K562 (cell line): ENCODE measurements around the gene CFAP126. TPM values are rescaled to one million over a fixed set of nuclear protein-coding genes. Genes with fewer than 3 reads are reported as not detected.

Source experiments
- BRF2 ChIP-seq: IDR thresholded peaks from 3 replicates; pipeline ENCODE4 v1.6.1; 2011; ENCODE audit warnings: borderline replicate concordance, mild to moderate bottlenecking; ENCODE audit not compliant: insufficient read length, insufficient read depth
- CEBPG ChIP-seq, 3 experiments: fragments of 200-800 bp in 1 of 3; sonication (Bioruptor generic) in 1 of 3; sonication (generic) in 1 of 3; formaldehyde crosslinking in 1 of 3; IDR thresholded peaks in 2 of 3; conservative IDR thresholded peaks in 1 of 3; 2 replicates each; pipeline versions ENCODE4 v1.6.1 to v1.8.0; 2016 to 2022; ENCODE audit warnings: missing compliant biosample characterization in 2 of 3, missing genetic modification characterization in 2 of 3, mild to moderate bottlenecking in 1 of 3, missing genetic modification reagents in 1 of 3
- CREB1 ChIP-seq, 2 experiments: sonication (generic) in 1 of 2; formaldehyde crosslinking in 1 of 2; IDR thresholded peaks; 2 replicates each; pipeline versions ENCODE4 v1.6.1 to v1.8.0; 2012 to 2022; ENCODE audit warnings: inconsistent platforms in 1 of 2, mild to moderate bottlenecking in 1 of 2, missing genetic modification reagents in 1 of 2, moderate library complexity in 1 of 2
- ELF2 ChIP-seq: fragments of 250-450 bp; sonication (Bioruptor Pico); IDR thresholded peaks from 2 replicates; pipeline ENCODE4 v1.5.0; 2021; ENCODE audit warnings: mild to moderate bottlenecking
- GTF2F1 ChIP-seq: IDR thresholded peaks from 2 replicates; pipeline ENCODE4 v1.6.1; 2011; ENCODE audit warnings: low read depth, low read length, improper control_type of control experiment
- IRF2 ChIP-seq: sonication (generic); formaldehyde crosslinking; IDR thresholded peaks from 2 replicates; pipeline ENCODE4 v1.8.1; 2022; ENCODE audit warnings: mild to moderate bottlenecking, missing genetic modification reagents
- KDM4B ChIP-seq, 2 experiments: fragments of 450-650 bp in 1 of 2; sonication (generic) in 1 of 2; IDR thresholded peaks; 2 replicates each; pipeline ENCODE4 v1.6.1; 2016 to 2017; ENCODE audit warnings: borderline replicate concordance in 2 of 2, antibody characterized with exemption in 1 of 2, low read depth in 1 of 2, mild to moderate bottlenecking in 1 of 2
- NFATC3 ChIP-seq: fragments of 450-650 bp; IDR thresholded peaks from 2 replicates; pipeline ENCODE4 v1.6.1; 2017; ENCODE audit warnings: mild to moderate bottlenecking
- RCOR1 ChIP-seq, 2 experiments: IDR thresholded peaks; 2 replicates each; pipeline ENCODE4 v1.6.1; 2012; ENCODE audit warnings: low read depth in 2 of 2, low read length in 2 of 2, borderline replicate concordance in 1 of 2, improper control_type of control experiment in 1 of 2
- SMAD1 ChIP-seq: fragments of 150-350 bp; IDR thresholded peaks from 2 replicates; pipeline ENCODE4 v1.6.1; 2014; ENCODE audit warnings: low read length, low read depth; ENCODE audit not compliant: partially characterized antibody
- SMC3 ChIP-seq: conservative IDR thresholded peaks from 2 replicates; pipeline ENCODE4 v1.6.1; 2011; ENCODE audit warnings: low read depth, low read length, improper control_type of control experiment; ENCODE audit not compliant: insufficient read depth
- XRCC4 ChIP-seq: IDR thresholded peaks from one replicate; pipeline ENCODE4 v1.6.1; 2011; ENCODE audit not compliant: insufficient read depth, insufficient read length; ENCODE audit errors: extremely low read depth
- ZC3H11A ChIP-seq: IDR thresholded peaks from 2 replicates; pipeline ENCODE4 v1.6.1; 2012; ENCODE audit warnings: low read depth, low read length, improper control_type of control experiment
- ZNF280B ChIP-seq: fragments of 250-450 bp; sonication (Bioruptor Pico); IDR thresholded peaks from 2 replicates; pipeline ENCODE4 v1.5.1; 2021; ENCODE audit warnings: mild to moderate bottlenecking
- ZNF609 ChIP-seq: sonication (generic); formaldehyde crosslinking; IDR thresholded peaks from 2 replicates; pipeline ENCODE4 v1.8.1; 2023; ENCODE audit warnings: missing genetic modification reagents, mild to moderate bottlenecking, borderline replicate concordance
- polyA plus RNA-seq, 8 experiments: library from polyadenylated mRNA; depleted of rRNA in 4 of 8; stranded (reverse) in 5 of 8; unstranded in 3 of 8; fragments of >200 nt; fragmentation: Nextera tagmentation in 2 of 8; fragmentation: Illumina TruSeq in 1 of 8; extraction: Ambion mirVana in 2 of 8; extraction: Trizol in 1 of 8; gene quantifications; 2 replicates each; pipeline versions ENCODE4 v1.2.1 to v1.2.3, GENCODE V29; 2011 to 2014; ENCODE audit warnings: inconsistent platforms in 1 of 8, missing spikeins in 1 of 8
- total RNA-seq, 7 experiments: library from RNA; depleted of rRNA in 6 of 7; stranded (reverse); fragments of >200 nt in 6 of 7; fragmentation: Illumina TruSeq in 2 of 7; extraction: Trizol in 2 of 7; gene quantifications; 2 replicates each; pipeline versions ENCODE4 v1.2.1 to v1.2.3, GENCODE V29; 2011 to 2021; ENCODE audit warnings: low replicate concordance in 1 of 7
- TF ChIP-seq, protein P1 (sequence below): fragments of 250-450 bp; sonication (Bioruptor Pico); IDR thresholded peaks from 2 replicates; pipeline ENCODE4 v1.8.0; 2022; ENCODE audit warnings: inconsistent platforms

CFAP126 gene
- total and polyA plus RNA-seq, 9 of the 15 experiments (the other 6 are each of a cell fraction or from before 2014, with no cell fraction given): not detected

DNA sequence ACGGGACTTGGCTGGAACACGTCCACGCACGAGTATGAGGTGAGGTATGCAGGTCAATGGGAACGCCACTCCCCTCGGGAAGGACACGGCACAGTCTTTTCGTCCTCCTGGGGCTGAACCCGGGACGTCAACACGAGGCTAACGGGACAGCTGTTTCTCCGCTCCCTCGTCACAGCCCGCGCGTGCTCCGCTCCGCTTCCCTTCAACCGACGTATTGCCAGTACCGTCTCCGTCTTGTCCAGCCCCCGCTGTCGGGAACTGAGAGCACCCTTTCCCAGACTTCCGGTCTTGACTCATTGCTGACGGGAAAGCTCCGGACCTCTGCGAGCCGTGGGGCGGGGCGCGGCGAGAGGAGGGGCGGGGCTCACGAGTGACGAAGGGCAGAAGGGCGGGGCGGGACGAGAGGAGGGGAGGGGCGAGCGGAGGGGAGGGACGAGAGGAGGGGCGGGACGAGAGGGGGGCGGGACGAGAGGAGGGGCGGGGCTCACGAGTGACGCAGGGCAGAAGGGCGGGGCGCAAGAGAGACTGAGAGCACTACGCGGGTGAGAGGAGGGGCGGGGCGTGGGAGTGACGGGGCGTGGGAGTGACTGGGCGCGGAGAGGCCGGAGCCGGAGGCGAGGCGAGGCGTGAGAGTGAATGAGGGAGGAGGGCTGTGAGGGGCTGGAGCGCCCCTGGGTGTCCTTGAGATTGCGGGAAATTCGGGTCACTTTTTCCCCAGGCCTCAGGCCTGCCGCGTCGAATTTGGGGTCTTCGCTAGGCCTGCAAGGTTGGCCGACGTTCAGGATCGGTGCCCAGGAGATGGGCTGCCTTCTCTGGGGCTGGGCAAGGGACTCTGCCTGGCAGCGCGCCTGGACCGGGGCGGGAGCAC, 22.2 kb upstream of the CFAP126 start (continued):
- TF ChIP-seq RCOR1 (IDR thresholded peaks at IDR 0.05; ENCODE audit: borderline replicate concordance in 1 of 2, low read depth in 2 of 2, low read length in 2 of 2) (peak in 1 of 2 experiments; percentile 36; a peak in 1 of 4 replicates), SMAD1 (peak; percentile 83), ZNF280B (CRISPR knock-in tag) (no peak), SMC3 (no peak; the same call in 1 of the 2 replicates), KDM4B (IDR thresholded peaks at IDR 0.05; ENCODE audit: borderline replicate concordance in 2 of 2, low read depth in 1 of 2) (no peak), XRCC4 (no peak), BRF2 (no peak), NFATC3 (no peak), ZC3H11A (no peak), IRF2 (CRISPR knock-in tag) (no peak), ZNF609 (CRISPR knock-in tag) (no peak; the same call in 1 of the 2 replicates), CEBPG (CRISPR knock-in tag; IDR thresholded peaks at IDR 0.05) (no peak), CEBPG (tag; conservative IDR thresholded peaks at IDR 0.05 in 1 of 2, IDR thresholded peaks at IDR 0.05 in 1 of 2) (no peak), ELF2 (CRISPR knock-in tag) (peak; percentile 75; the same call in 1 of the 2 replicates), GTF2F1 (no peak; the same call in 1 of the 2 replicates), CREB1 (IDR thresholded peaks at IDR 0.05) (peak; percentile 87), CREB1 (CRISPR knock-in tag; IDR thresholded peaks at IDR 0.05) (peak; percentile 87)
- TF ChIP-seq, protein P1, sequence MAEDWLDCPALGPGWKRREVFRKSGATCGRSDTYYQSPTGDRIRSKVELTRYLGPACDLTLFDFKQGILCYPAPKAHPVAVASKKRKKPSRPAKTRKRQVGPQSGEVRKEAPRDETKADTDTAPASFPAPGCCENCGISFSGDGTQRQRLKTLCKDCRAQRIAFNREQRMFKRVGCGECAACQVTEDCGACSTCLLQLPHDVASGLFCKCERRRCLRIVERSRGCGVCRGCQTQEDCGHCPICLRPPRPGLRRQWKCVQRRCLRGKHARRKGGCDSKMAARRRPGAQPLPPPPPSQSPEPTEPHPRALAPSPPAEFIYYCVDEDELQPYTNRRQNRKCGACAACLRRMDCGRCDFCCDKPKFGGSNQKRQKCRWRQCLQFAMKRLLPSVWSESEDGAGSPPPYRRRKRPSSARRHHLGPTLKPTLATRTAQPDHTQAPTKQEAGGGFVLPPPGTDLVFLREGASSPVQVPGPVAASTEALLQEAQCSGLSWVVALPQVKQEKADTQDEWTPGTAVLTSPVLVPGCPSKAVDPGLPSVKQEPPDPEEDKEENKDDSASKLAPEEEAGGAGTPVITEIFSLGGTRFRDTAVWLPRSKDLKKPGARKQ (CRISPR knock-in tag): no peak
